ENCODE results near the gene PBX4.

The PBX4 gene

DNA sequence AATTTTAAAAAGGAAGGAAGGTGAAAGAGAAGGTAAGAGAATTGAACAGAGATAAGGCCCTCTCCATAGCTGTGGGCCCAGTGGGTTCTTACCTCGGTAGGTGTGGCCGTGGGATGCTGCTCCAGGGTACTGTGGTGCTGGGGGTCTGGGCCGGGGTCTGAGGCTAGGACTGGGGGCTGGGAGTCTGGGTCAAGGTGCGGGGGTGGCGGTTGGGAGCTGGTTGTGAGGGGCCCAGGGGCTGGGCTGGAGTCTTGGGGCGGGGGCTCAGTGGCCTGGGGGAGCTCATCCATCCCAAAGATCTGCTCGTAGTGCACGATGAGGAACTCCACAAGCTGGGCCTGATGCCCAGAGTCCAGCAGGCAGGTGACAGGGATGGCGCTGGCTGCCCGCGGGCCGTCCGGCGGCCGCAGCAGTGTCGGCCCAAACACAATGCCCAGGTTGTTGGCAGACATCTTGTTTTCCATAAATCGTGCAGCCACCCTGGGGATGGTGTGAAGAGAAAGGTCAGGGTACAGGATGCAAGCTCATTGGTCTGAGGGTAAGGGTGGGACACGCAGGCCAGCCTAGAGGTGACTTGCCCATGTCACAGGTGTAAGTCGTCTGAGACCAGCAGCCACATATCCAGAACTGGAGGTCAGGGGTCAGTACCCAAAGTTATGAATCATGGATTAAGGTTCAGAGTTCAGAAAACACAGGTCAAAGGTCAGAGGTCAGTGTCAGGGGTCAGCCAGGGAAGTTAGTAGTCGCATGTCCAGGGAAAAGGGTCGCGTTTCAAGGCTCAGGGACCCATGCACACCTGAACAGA, 15.4 kb upstream of the PBX4 start:
- Histone ChIP-seq H3K27me3 (ENCODE audit: control insufficient read depth, insufficient read depth, low read length) (no peaks in the 10 kb centered on the region), H3K4me2 (ENCODE audit: low read length) (no peak overlapping the region), H3K36me3 (ENCODE audit: insufficient read depth, low read length) (peaks cover 29% of the 10 kb centered on the region), H3K4me3 (ENCODE audit: low read length) (no peak overlapping the region), H3K4me1 (ENCODE audit: control insufficient read depth, insufficient read depth, low read length) (no peaks in the 10 kb centered on the region), H3K9ac (ENCODE audit: low read depth, low read length) (no peak overlapping the region), H3K9me3 (replicated peaks; ENCODE audit: low read length) (no peaks in the 10 kb centered on the region)

- H3K4me1 ChIP-seq (ENCODE audit: control insufficient read depth, insufficient read depth, low read length): peaks cover 2% of the 10 kb centered on the region
- no peaks in the 10 kb centered on the region for H3K9me3 ChIP-seq (replicated peaks; ENCODE audit: low read length)
- no peak overlapping the region for H3K4me2 ChIP-seq (ENCODE audit: low read length)
- H3K9ac ChIP-seq (ENCODE audit: low read depth, low read length): no peak overlapping the region
- peaks cover 29% of the 10 kb centered on the region for H3K36me3 ChIP-seq (ENCODE audit: insufficient read depth, low read length)
- peaks cover 1% of the 10 kb centered on the region for H3K27me3 ChIP-seq (ENCODE audit: control insufficient read depth, insufficient read depth, low read length)
- H3K4me3 ChIP-seq (ENCODE audit: low read length): no peak overlapping the region
Observed at GRCh38 chr19:19632661-19633060, 14.2 kb upstream of the PBX4 start.

- peaks cover 23% of the 10 kb centered on the region for H3K36me3 ChIP-seq (ENCODE audit: insufficient read depth, low read length)
- H3K9ac ChIP-seq (ENCODE audit: low read depth, low read length): no peak overlapping the region
- peaks cover 11% of the 10 kb centered on the region for H3K27me3 ChIP-seq (ENCODE audit: control insufficient read depth, insufficient read depth, low read length)
- H3K4me2 ChIP-seq (ENCODE audit: low read length): no peak overlapping the region
- peaks cover 2% of the 10 kb centered on the region for H3K4me1 ChIP-seq (ENCODE audit: control insufficient read depth, insufficient read depth, low read length)
- no peak overlapping the region for H3K4me3 ChIP-seq (ENCODE audit: low read length)
- H3K9me3 ChIP-seq (replicated peaks; ENCODE audit: low read length): no peaks in the 10 kb centered on the region
Observed at GRCh38 chr19:19631346-19631745, 12.9 kb upstream of the PBX4 start.

DNA sequence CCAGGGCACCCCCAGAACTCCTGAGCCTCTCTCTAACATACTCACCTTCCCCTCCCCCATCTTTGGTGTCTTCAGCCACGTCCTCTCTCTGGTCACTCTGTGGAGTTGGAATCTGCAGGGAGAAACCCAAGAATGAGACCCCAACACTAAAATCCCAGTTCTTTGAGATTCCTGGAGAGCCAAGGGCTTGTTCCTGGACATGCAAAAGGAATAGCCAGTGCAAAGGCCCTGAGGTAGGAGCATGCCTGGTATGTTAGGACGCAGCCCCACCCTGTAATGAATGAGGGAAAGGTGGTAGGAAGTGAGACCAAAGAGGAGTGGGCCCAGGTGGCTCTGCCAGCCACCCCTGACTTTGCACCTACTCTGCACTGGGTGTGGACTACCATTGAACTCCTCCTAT, 11.9 kb upstream of the PBX4 start:
- no peak overlapping the region for H3K4me2 ChIP-seq (ENCODE audit: low read length)
- peaks cover 20% of the 10 kb centered on the region for H3K36me3 ChIP-seq (ENCODE audit: insufficient read depth, low read length)
- H3K27me3 ChIP-seq (ENCODE audit: control insufficient read depth, insufficient read depth, low read length): peaks cover 11% of the 10 kb centered on the region
- H3K9ac ChIP-seq (ENCODE audit: low read depth, low read length): no peak overlapping the region
- H3K9me3 ChIP-seq (replicated peaks; ENCODE audit: low read length): no peaks in the 10 kb centered on the region
- H3K4me1 ChIP-seq (ENCODE audit: control insufficient read depth, insufficient read depth, low read length): peaks cover 2% of the 10 kb centered on the region
- H3K4me3 ChIP-seq (ENCODE audit: low read length): no peak overlapping the region

GRCh38 chr19:19630062-19630414, 11.6 kb upstream of the PBX4 start:
- Histone ChIP-seq H3K4me3 (ENCODE audit: low read length) (no peak overlapping the region), H3K4me1 (ENCODE audit: control insufficient read depth, insufficient read depth, low read length) (peaks cover 2% of the 10 kb centered on the region), H3K4me2 (ENCODE audit: low read length) (no peak overlapping the region), H3K9me3 (replicated peaks; ENCODE audit: low read length) (no peaks in the 10 kb centered on the region), H3K9ac (ENCODE audit: low read depth, low read length) (no peak overlapping the region), H3K36me3 (ENCODE audit: insufficient read depth, low read length) (peaks cover 17% of the 10 kb centered on the region), H3K27me3 (ENCODE audit: control insufficient read depth, insufficient read depth, low read length) (peaks cover 11% of the 10 kb centered on the region)

- no peak overlapping the region for H3K9ac ChIP-seq (ENCODE audit: low read depth, low read length)
Observed at GRCh38 chr19:19628501-19629134, 10.1 kb upstream of the PBX4 start.

DNA sequence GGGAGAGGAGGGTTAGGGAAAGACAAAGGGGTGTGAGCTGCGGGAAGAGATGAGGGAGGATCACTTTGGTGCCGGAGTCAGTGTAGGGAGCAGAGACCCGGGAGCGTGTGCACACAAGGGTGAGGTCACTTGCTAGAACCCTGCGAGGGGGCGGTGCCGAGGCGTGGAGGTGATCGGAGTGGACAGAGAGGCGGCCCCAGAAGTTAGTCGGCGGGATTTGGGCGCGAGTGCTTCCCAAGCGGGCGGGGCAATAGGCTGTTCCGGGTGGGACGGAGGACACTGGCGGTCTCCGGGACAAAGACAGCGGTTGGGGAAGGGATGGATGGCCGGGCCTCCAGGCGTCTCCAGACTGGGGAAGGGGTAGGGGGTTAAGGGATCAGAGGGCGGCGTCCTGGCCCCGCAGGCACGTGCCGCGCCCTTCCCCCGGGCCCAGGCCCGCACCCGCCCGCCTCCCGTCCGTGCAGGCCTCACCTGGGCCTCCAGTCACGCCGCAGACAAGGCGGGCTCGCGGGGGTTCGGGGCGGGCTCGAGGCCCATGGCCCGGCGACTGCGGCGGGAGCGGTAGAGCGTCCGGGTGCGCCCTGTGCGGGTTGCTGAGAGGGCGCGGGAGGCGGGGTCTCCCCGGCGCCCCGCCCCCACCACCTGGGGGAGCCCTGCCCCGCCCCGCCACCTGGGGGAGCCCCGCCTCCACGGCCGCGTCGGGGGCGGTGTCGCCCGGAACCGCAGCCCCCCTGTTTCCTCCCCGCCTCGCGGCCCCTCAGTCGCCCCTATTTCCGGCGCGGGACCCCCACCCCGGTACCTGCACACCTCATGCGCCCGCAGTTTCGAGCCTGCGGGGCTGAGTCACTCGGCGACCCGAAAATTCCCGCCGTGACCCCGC, 9.4 kb upstream of the PBX4 start, which contains the start of gene LPAR2:
LPAR2 (minus strand) TSS at position 600 of the 880 bp plus-strand sequence. CDS start 945 bp downstream, outside the sequence.
- Histone ChIP-seq H3K4me2 (ENCODE audit: low read length) (peak within 1 kb of the TSS; percentile 72), H3K27me3 (ENCODE audit: control insufficient read depth, insufficient read depth, low read length) (peaks cover 11% of the 10 kb centered on the region), H3K9me3 (replicated peaks; ENCODE audit: low read length) (no peaks in the 10 kb centered on the region), H3K36me3 (ENCODE audit: insufficient read depth, low read length) (peaks cover 3% of the 10 kb centered on the region), H3K9ac (ENCODE audit: low read depth, low read length) (no peak within 1 kb of the TSS), H3K4me1 (ENCODE audit: control insufficient read depth, insufficient read depth, low read length) (peaks cover 2% of the 10 kb centered on the region), H3K4me3 (ENCODE audit: low read length) (peak within 1 kb of the TSS; percentile 41)

More at GRCh38 chr19:19628501-19629134, 10.1 kb upstream of the PBX4 start:
- Histone ChIP-seq H3K36me3 (ENCODE audit: insufficient read depth, low read length) (peaks cover 10% of the 10 kb centered on the region), H3K27me3 (ENCODE audit: control insufficient read depth, insufficient read depth, low read length) (peaks cover 11% of the 10 kb centered on the region), H3K4me3 (ENCODE audit: low read length) (no peak overlapping the region), H3K9me3 (replicated peaks; ENCODE audit: low read length) (no peaks in the 10 kb centered on the region), H3K4me2 (ENCODE audit: low read length) (peak overlapping the region; percentile 72), H3K4me1 (ENCODE audit: control insufficient read depth, insufficient read depth, low read length) (peaks cover 2% of the 10 kb centered on the region)

- no peaks in the 10 kb centered on the region for H3K36me3 ChIP-seq (ENCODE audit: insufficient read depth, low read length)
- peaks cover 11% of the 10 kb centered on the region for H3K27me3 ChIP-seq (ENCODE audit: control insufficient read depth, insufficient read depth, low read length)
- no peak overlapping the region for H3K4me3 ChIP-seq (ENCODE audit: low read length)
- H3K4me2 ChIP-seq (ENCODE audit: low read length): no peak overlapping the region
- H3K9ac ChIP-seq (ENCODE audit: low read depth, low read length): no peak overlapping the region
- H3K9me3 ChIP-seq (replicated peaks; ENCODE audit: low read length): no peaks in the 10 kb centered on the region
- peaks cover 2% of the 10 kb centered on the region for H3K4me1 ChIP-seq (ENCODE audit: control insufficient read depth, insufficient read depth, low read length)
Observed at GRCh38 chr19:19626516-19627472, 8.3 kb upstream of the PBX4 start.

DNA sequence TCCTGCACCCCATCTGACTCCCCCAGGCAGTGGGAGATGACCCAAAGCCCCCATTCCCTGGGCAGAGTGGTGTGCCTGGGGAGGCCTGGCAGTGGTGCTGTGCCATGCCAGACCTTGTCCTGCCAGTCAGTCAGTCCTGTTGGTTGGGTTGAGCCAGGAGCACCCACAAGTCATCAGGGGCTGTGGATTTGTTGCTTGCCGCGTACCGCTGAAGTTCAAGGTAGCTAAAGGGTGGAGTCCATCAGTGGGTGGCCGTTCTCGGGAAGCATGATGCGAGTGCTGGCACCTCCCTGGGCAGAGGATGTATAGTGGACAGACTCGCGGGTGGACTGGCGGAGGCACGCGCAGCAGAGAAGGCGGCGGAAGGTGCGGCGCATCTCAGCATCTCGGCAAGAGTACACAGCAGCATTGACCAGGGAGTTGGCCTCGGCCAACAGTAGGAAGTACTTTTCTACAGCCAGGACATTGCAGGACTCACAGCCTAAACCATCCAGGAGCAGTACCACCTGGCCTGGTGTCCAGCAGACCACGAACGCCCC, 5.6 kb upstream of the PBX4 start:
- no peak overlapping the region for H3K4me3 ChIP-seq (ENCODE audit: low read length)
- H3K9ac ChIP-seq (ENCODE audit: low read depth, low read length): no peak overlapping the region
- no peaks in the 10 kb centered on the region for H3K36me3 ChIP-seq (ENCODE audit: insufficient read depth, low read length)
- H3K9me3 ChIP-seq (replicated peaks; ENCODE audit: low read length): no peaks in the 10 kb centered on the region
- H3K4me2 ChIP-seq (ENCODE audit: low read length): no peak overlapping the region
- H3K27me3 ChIP-seq (ENCODE audit: control insufficient read depth, insufficient read depth, low read length): peaks cover 11% of the 10 kb centered on the region
- peaks cover 2% of the 10 kb centered on the region for H3K4me1 ChIP-seq (ENCODE audit: control insufficient read depth, insufficient read depth, low read length)

GRCh38 chr19:19623383-19623782, 4.9 kb upstream of the PBX4 start:
- H3K9me3 ChIP-seq (replicated peaks; ENCODE audit: low read length): no peaks in the 10 kb centered on the region
- no peak overlapping the region for H3K4me2 ChIP-seq (ENCODE audit: low read length)
- no peak overlapping the region for H3K4me3 ChIP-seq (ENCODE audit: low read length)
- peaks cover 2% of the 10 kb centered on the region for H3K4me1 ChIP-seq (ENCODE audit: control insufficient read depth, insufficient read depth, low read length)
- peaks cover 11% of the 10 kb centered on the region for H3K27me3 ChIP-seq (ENCODE audit: control insufficient read depth, insufficient read depth, low read length)
- no peaks in the 10 kb centered on the region for H3K36me3 ChIP-seq (ENCODE audit: insufficient read depth, low read length)
- H3K9ac ChIP-seq (ENCODE audit: low read depth, low read length): no peak overlapping the region
